Smooth muscle cell of bladder (primary cell): ENCODE results near the gene PARK7. TPM values are rescaled to one million over a fixed set of nuclear protein-coding genes. Genes with fewer than 3 reads are reported as not detected.

Experiments
- total RNA-seq: library from RNA; depleted of rRNA; stranded (reverse); fragments of >200 nt; gene quantifications from 2 replicates; pipeline ENCODE4 v1.2.3, GENCODE V29; 2014

Gene PARK7
- 338 and 358 TPM in 2 replicates for total RNA-seq

DNA sequence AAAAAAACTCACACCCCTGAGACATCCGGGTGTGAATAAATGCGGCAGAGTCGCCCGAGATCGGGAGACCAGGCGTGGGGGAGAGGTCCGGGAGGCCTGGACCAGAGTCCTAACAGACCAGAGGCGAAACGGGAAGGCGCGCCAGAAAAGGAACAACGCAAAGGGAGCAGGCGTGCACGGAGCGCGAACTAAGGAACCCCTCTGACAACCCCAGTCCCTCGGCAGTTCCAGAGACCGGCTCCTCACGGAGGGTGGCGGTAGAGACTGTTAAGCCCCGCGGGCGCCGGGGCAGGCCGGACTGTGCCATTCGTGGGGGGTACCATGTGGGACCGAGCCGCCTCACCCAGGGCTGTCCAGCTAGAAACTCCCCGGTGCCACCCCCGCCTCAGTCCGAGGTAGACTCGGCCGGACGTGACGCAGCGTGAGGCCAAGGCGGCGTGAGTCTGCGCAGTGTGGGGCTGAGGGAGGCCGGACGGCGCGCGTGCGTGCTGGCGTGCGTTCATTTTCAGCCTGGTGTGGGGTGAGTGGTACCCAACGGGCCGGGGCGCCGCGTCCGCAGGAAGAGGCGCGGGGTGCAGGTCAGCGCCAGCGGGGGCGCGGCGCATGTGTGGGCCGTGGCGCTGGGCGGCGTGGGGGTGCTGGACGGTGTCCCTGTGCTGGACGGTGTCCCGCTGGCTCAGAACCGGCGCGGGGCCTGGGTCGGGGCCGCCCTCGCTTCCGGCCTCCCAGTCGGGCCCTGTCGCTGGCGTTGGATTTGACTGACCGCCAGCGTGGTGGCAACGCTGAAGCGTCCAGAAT, at the start of gene PARK7:
Gene PARK7, plus strand, starts transcription at position 496 of the 798 bp plus-strand sequence. CDS start 1,075 bp downstream, outside the sequence.

DNA sequence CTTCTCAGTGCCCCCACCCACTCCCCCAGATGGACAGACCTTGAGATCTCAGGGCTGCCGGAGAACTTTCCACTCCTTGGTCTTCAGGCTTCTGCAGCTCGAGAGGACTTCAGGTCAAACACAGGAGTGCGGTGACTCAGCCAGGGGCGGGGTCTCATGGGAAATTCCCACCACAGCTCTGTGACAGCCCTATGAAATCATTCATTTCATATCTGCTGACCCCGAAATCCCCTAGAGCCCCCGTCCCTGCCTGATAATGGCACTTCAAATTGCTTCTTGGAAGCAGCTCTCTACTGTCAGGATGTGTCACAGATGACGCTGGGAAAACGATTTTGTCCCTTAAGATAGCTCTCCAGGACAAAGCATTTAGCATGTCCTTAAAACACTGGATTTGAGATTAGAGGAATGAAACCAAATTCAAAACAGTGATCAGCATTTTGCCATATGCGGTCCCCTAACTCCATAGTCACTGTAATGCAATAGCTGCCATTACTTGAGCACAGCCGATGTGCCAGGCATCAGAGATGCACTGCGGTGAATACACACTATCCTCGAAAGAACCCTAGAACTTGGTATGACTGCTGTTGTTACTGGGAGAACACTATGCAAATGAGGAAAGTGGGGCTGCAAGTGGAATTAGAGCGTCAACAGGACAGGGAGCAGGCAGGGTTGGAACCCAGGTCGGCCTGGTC, 20.6 kb upstream of the PARK7 start, which contains the start of gene TNFRSF9:
Gene TNFRSF9, minus strand, starts transcription at position 95 of the 692 bp plus-strand sequence. CDS start 845 bp downstream, outside the sequence.

DNA sequence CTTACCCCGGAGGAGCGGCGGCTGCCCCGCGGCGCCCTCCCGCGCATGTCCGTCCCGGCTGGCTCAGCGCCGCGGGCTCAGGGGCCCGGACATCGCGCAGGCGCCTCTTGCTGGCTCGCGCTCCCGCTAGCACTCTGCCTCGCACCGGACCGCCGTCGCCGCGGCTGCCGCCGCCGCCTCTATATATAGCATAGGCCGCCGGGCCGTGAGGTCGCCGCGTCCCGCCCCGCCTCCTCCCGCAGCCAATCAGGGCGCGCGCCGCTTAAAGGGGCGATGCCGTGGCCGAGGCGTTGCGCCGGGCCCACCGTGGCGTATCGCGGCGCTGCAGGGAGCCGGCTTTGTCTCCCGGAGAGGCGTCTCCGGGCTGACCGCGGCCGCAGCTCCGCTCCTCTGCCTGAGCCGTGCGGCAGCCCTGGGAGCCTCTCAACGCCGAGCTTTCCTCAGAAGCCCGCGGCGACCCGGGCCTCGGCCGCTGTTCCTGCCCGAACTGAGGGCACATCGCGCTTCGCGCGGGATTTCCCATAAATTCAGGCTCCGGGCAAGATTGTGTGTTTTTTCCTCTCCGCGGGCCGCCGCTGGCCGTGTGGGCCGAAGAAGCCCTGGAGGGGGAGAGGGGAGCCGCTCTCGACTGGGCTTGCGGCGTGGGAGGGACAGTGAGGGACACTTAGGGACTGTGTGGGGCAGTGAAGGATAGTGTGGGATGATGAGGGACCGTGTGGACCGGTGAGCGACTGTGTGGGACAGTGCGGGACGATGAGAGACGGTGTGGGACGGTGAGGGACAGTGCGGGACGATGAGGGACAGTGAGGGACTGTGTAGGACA, 64.9 kb downstream of the PARK7 start, which contains the start of gene ERRFI1:
Gene ERRFI1, minus strand, starts transcription at position 157 of the 823 bp plus-strand sequence. CDS start 10,690 bp downstream, outside the sequence.

Other genes starting within 250 kb of the PARK7 start
- 66.5 and 73.4 TPM in 2 replicates for gene VAMP3, start 190.4 kb upstream of the PARK7 start, total RNA-seq
- gene PER3, start 177.4 kb upstream of the PARK7 start, total RNA-seq: 2.6 and 4.9 TPM in 2 replicates
- gene UTS2, start 108.6 kb upstream of the PARK7 start, total RNA-seq: not detected in 2 replicates
- 0.14 and 0.18 TPM in 2 replicates for gene TNFRSF9, start 20.9 kb upstream of the PARK7 start, total RNA-seq
- gene ERRFI1, start 64.6 kb downstream of the PARK7 start, total RNA-seq: 23.5 and 26.8 TPM in 2 replicates